ENCODE data around the gene TIFAB.

DNA sequence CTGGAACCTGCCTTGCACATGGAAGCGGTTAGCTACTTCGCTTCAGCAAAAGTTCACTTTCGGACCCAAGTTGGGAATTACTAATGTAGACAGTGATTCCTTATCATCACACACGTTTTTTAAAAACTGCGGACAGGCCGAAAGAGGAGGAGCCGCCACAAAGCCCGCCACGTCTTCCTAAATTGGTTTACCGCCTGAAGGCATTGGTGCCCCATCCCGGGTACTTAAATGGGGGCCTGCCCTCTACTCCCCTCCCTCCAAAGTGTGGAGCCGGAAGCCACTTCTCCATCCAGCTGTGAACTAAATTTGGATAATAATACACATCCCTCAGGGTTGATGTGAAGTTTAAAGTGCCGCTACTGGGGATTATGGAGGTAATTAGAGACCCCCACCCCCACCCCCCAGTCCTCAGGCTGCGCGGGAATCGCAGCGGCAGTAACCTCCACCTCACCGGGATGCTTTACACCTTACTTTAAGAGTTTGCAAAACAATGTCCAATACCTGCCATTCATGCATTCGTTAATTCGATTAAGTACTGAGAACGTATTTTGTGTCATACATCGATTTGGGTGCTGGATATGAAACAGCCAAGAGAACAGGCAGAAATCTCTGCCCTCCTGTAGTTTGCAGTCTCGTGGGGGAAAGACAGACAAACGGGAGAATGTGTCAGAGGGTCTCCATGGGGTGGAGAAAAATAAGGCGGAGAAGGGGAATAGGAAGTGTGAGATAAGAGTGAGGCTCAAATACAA lies 52.2 kb downstream of the TIFAB start:
- TF ChIP-seq, protein P1, sequence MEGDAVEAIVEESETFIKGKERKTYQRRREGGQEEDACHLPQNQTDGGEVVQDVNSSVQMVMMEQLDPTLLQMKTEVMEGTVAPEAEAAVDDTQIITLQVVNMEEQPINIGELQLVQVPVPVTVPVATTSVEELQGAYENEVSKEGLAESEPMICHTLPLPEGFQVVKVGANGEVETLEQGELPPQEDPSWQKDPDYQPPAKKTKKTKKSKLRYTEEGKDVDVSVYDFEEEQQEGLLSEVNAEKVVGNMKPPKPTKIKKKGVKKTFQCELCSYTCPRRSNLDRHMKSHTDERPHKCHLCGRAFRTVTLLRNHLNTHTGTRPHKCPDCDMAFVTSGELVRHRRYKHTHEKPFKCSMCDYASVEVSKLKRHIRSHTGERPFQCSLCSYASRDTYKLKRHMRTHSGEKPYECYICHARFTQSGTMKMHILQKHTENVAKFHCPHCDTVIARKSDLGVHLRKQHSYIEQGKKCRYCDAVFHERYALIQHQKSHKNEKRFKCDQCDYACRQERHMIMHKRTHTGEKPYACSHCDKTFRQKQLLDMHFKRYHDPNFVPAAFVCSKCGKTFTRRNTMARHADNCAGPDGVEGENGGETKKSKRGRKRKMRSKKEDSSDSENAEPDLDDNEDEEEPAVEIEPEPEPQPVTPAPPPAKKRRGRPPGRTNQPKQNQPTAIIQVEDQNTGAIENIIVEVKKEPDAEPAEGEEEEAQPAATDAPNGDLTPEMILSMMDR (IDR thresholded peaks at IDR 0.05; ENCODE audit: low read length): no peak
- TF ChIP-seq EZH2 (IDR thresholded peaks at IDR 0.05; ENCODE audit: borderline replicate concordance, low read length): no peak

Data from OCI-LY1 (cell line).